Kidney capillary endothelial cell (primary cell): ENCODE results near the gene PASK.

Source experiments
- DNase-seq: peaks from one replicate; pipeline ENCODE4 v3.0.0-alpha.2; 2018; ENCODE audit warnings: low spot score

The PASK gene

DNA sequence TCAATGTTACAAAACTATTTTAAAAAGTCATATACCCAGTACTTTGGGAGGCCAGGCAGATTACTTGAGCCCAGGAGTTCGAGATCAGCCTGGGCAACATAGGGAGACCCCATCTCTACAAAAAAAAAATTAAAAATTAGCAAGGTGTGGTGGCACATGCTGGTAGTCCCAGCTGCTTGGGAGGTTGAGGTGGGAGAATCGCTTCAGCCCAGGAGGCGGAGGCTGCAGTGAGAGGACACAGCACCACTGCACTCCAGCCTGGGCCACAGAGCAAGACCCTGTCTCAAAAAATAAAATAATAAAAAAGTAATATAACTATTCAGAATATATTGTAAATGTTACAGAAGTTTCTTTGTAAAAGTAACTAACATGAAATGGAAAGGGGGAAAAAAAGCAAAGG, 1.9 kb downstream of the PASK start:
- no peak for DNase-seq

DNA sequence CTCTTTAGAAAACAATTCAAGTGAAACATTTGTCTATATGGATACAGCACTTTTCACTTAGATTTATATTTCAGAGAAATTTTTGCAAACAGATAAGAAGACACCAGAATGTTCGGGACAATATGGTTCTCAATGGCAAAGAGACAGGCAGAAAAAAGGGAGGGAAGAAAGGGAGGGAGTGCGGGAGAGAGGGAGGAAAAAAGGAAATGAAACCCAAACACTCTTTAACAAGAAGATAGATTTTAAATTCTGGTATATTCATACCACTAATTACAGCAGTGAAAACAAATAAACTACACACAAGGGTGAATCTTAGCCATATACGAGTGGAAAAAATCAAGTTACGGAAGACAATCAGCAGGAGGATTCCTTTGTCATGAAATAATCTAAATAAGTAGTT, 3.0 kb downstream of the PASK start:
- DNase-seq: no peak

- DNase-seq: no peak
Measured at GRCh38 chr2:241142593-241142992, 6.7 kb downstream of the PASK start.

DNA sequence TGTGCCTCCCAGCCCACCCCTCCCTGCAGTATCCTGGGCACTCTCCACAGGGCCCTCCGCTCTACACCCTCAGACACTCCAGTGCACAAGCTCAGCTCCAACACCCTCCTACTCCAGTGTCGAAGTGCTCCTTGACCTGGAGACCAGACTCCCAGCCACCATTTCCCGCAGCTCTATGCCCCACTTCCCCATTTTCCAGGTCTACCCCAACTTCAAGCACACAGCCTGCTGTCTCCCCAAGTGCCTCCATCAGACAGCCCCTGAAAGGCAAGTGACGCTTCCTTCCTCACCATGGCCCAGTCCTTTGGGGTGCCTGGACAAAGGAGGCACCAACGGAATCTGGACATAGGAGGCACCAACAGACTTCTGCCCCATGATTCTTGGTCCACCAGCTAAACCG, 7.2 kb downstream of the PASK start:
- no peak for DNase-seq

GRCh38 chr2:241141214-241141770, 8.0 kb downstream of the PASK start:
- DNase-seq: no peak

GRCh38 chr2:241140445-241140840, 8.8 kb downstream of the PASK start:
- DNase-seq: no peak

- DNase-seq: no peak
Measured at GRCh38 chr2:241139531-241140444, 9.5 kb downstream of the PASK start.

DNA sequence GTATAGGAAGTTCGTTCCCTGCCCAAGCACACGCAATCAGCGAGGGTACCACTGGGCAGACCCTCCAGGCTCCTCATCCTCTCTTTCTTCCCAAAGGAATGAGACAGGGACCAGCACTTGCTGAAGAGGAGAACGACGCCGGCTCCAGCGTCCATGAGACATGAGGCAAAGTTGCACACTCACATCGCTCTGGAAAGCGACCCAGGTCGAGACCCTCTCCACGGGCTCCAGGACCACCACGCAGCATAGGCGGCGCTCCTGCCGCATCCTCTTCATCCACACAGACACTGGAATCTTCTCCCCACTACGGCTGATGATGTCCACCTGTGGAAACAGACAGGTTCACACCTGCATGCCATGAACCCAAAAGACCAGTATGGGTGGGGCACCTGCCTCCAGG, 10.8 kb downstream of the PASK start:
- DNase-seq: no peak

DNA sequence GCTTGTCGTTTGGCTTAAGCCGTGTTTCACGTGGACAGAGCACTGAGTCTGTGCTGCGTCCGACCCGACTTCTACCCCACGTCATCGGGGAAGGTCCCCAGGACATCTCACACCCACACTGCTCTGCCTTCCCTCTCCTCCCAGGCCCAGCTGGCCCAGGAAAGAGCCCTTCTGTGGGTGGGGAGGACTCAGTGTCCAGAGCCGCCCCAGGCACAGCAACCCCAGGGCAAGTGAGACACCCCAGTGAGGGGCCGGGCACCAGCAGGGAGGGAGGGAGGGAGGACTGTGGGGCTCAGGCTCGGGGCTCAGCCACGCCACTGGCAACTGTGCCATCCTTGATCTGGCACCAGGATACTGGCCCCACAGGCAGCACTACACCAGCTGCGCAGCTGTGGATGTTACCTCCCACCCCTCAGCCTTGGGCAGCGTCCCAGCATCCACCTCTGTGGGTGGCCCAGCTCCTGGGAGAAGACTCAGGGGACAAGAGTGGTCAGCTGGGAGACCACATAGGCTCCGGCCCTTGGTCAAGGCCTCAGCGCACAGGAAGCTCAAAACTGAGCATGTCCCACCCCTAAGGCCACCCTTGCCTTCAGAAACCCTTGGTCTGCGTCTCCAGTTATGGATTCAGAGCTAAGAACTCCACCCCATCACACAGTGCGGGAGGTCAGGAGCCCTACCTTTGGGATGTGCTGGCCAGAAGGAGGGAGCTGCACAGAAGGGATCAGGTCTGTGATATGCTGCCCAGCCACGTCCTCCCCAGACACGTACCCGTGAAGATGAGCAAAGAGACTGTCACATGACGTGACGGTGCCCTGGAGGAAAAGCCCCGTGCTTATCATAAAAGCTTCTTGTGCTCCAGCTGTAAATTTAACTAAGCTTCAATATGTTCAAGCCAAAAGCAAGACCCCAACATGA, 11.7 kb downstream of the PASK start:
- no peak for DNase-seq

DNA sequence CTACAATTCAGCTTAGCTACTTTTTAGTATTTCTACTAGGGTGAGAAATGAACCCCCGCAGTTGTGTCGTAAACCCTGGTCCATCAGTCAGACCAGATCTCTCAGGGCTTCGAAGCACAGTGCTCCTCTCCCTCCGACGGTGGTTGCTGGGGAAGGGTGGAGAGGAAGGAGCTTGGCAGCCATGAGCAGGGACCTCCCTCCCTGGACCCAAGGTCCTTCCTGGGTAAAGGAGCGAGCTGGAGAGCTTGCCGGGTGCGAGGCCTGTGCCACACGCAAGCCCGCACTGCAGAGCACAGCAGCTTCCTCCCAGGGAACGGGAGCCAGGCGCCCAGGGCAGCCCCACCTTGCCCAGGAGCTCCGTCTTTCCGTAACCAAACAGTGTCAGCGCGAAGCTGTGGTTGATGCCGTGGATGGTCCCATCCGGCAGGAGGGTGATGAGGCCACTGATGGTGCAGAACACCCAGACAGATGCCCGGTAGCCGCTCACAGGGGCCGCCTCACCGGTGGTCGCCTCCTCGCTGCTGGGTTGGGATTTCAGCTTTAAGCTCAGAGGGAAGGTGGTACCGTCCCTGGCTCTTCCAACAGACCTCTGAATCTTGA, 12.5 kb downstream of the PASK start:
- no peak for DNase-seq

DNA sequence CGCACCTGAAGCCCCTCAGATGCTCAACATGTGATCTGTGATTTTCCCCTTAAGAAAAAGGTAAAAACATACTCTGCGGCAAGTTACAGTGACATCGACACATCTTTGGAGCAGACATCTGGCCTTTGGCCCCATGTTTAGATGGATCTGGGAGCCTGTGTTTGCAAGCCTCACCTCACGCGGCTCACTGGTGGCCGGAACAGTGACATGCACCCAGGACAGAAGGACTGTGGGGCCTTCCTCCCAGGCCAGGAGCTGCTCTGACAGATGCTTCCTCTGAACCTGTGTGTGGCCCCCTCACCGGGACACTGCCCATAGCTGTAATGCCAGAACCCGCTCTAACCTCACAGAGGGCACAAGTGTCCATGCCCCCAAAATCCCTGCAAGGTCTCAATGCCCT, 13.1 kb downstream of the PASK start:
- no peak for DNase-seq

- no peak for DNase-seq
Measured at GRCh38 chr2:241135737-241136136, 13.5 kb downstream of the PASK start.

- no peak for DNase-seq
Measured at GRCh38 chr2:241134711-241135110, 14.6 kb downstream of the PASK start.

GRCh38 chr2:241133436-241133820, 15.8 kb downstream of the PASK start:
- no peak for DNase-seq

GRCh38 chr2:241132538-241133435, 16.5 kb downstream of the PASK start:
- no peak for DNase-seq

GRCh38 chr2:241131531-241131930, 17.7 kb downstream of the PASK start:
- no peak for DNase-seq

DNA sequence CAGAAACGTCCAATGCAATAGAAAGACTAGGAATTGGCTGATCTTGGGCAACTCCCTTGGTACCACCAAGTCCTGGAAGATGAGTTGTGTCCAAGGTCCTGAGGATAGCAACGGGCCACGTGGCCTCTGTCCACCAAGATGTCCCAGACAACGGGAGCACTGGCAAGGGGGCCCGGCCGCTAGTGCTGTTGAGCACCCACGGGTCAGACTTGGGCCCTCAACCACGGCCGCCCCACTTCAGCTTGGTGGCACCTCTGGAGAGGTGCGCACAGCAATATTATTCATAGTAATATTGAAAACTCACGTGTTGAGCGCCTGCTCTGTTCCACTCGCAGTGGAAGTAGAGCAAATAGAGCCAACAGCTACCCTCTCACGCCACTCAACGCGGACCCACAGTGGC, 19.0 kb downstream of the PASK start:
- no peak for DNase-seq

DNA sequence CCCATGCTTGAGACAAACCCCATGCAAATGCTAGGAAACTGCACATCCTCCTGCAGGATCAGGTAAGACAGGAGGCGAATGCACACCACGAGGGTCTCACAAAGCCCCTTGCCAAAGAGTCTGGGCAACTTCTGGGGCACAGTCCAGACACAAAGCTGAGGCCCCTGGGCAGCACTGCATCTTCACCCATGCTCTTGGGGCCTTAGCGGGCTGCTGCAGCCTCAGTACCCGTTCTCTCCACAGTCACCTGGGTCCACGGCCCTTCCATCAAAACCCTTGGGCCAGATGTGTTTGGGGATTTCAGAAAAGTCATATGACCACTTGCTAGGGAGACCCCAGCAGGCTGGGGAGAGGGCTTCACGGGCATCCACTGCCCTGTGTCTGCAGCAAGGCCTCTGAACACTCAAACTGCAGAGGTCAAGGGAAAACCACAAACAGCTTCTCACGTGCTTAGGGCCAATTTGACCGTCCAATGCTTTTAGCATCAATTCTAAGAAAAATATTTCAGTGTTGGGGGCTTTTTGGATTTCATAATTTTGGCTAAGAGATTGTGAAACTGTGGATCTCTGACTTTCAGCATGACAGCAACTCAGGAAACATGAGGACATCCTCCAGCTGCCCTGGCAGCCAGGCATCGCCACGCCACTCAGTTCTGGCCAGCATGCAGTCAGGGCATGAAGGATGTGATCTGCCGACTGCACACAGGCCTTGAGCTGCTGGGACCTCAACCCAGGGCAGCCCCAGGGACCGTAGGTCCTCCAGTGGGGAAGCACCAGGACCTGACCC, 20.0 kb downstream of the PASK start:
- no peak for DNase-seq

DNA sequence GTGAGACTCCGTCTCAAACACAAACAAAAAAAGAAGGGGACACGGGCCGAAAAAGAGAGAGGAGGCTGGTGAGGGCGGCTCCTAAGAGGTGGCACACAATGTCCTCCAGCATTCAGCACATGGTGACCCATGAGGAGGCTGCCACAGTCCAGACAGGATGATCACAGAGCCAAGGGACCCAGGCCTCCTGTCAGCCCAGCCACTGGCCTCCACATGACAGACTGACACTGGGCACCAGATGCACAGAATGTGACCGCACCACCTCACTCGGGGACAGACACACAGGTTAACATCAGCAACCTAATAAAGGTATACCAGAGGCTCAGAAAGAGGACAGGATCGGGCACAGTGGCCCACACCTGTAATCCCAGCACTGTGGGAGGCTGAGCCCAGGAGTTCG, 21.0 kb downstream of the PASK start:
- DNase-seq: no peak

DNA sequence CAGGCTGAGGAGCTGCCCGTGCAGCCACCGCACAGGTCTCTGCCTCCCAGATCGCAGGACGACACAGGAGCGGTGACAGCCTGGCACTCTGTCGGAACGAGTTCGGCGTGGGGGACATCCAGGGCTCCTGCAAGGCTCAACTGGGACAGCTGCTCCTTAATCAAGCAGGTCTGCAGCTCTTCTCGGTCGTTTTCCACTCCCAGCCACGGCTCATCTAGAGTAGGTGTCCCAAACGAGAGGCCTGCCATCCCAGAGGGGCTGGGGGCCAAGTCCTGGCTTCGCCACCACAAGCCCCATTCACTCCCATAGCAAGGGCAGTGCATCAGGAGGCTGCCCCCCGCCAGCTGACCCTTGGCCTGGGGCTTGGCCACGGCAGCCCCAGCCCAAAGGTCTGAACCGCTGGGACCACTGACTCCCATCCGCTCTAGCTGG, 22.5 kb downstream of the PASK start:
- DNase-seq: no peak
